NB4 (cell line): ENCODE data around the gene HAO1.

Source experiments
- CTCF ChIP-seq: IDR thresholded peaks from one replicate; pipeline ENCODE4 v1.5.1; 2012; ENCODE audit warnings: low read depth, low read length
- MAX ChIP-seq: IDR thresholded peaks from 2 replicates; pipeline ENCODE4 v1.6.1; 2011; ENCODE audit warnings: low read depth, low read length
- MYC ChIP-seq: IDR thresholded peaks from 2 replicates; pipeline ENCODE4 v1.6.1; 2011; ENCODE audit warnings: low read depth, low read length
- POLR2A ChIP-seq: IDR thresholded peaks from 2 replicates; pipeline ENCODE4 v1.6.1; 2011; ENCODE audit warnings: mild to moderate bottlenecking; ENCODE audit not compliant: insufficient read length; ENCODE audit errors: extremely low read depth

GRCh38 chr20:7943891-7944290, 3.6 kb upstream of the HAO1 start:
- TF ChIP-seq MAX (no peak), POLR2A (no peak), CTCF (no peak), MYC (no peak)
